Aorta (tissue), 5 donors: Measurements from ENCODE around the gene KNCN. TPM values are rescaled to one million over a fixed set of nuclear protein-coding genes. Genes with fewer than 3 reads are reported as not detected.

ENCODE experiments used
- ATAC-seq: fragments of 200-7000 bp; cut with Tn5 transposase; one replicate; pipeline ENCODE4 v1.9.1; 2022; ENCODE audit warnings: moderate library complexity; ENCODE audit not compliant: low FRiP score
- DNase-seq, 2 donors: peaks; one replicate each; pipeline ENCODE4 v3.0.0-alpha.2; 2020
- H3K27ac ChIP-seq, 2 donors: one replicate each; pipeline ENCODE4 v1.5.1; 2013; ENCODE audit warnings: low read length in 2 of 2, mild to moderate bottlenecking in 2 of 2, moderate library complexity in 2 of 2, control low read depth in 1 of 2, inconsistent platforms in 1 of 2, low read depth in 1 of 2
- H3K27me3 ChIP-seq, 2 donors: one replicate each; pipeline ENCODE4 v1.6.1; 2013; ENCODE audit warnings: control low read depth in 1 of 2, low read length in 1 of 2, mild to moderate bottlenecking in 1 of 2, moderate library complexity in 1 of 2; ENCODE audit not compliant: insufficient read depth in 2 of 2, control insufficient read depth in 1 of 2
- H3K36me3 ChIP-seq, 2 donors: one replicate each; pipeline ENCODE4 v1.6.1; 2013; ENCODE audit warnings: control low read depth in 1 of 2, low read length in 1 of 2, mild to moderate bottlenecking in 1 of 2; ENCODE audit not compliant: insufficient read depth in 2 of 2, control insufficient read depth in 1 of 2
- H3K4me1 ChIP-seq, 2 donors: one replicate each; pipeline ENCODE4 v1.6.1; 2013; ENCODE audit warnings: low read length in 2 of 2, control low read depth in 1 of 2, mild to moderate bottlenecking in 1 of 2, moderate library complexity in 1 of 2; ENCODE audit not compliant: insufficient read depth in 2 of 2, control insufficient read depth in 1 of 2
- H3K4me3 ChIP-seq, 2 donors: one replicate each; pipeline ENCODE4 v1.5.1; 2013; ENCODE audit warnings: low read length in 2 of 2, control low read depth in 1 of 2, mild to moderate bottlenecking in 1 of 2
- H3K9me3 ChIP-seq: one replicate; pipeline ENCODE4 v1.6.1; 2013; ENCODE audit warnings: mild to moderate bottlenecking, low read length; ENCODE audit not compliant: control insufficient read depth
- WGBS, 2 donors: extraction: QIAGEN DNeasy Blood & Tissue Kit; methylation state at CpG; one replicate each; pipeline ENCODE4 v1.1.7; 2013; 5-methylcytosine and 5-hydroxymethylcytosine counted together
- intact Hi-C, 2 donors: fragments of 100-400 bp; cut with DNase I; formaldehyde crosslinking; loops; one replicate each; pipeline versions ENCODE4 v1.14.2 to v1.15.0; 2022
- polyA plus RNA-seq, 2 donors: library from polyadenylated mRNA; stranded (reverse); fragments of 200-250 nt; gene quantifications; one replicate each; pipeline ENCODE4 v1.2.3, GENCODE V29; 2013
- total RNA-seq, 2 donors: library from RNA; stranded (reverse); fragmentation: NEBNext Ultra II Directional; extraction: Animal tissue kit (Norgen Biotek cat#: 25700); gene quantifications; one replicate each; pipeline ENCODE4 v1.2.1, GENCODE V29; 2021
- donor health status: healthy with polysubstance abuse.
- donor health status: Bipolar disorder and iron deficiency.
- donor health status: DM: no; HTN: no; CAD: no.
- donor health status: DM: no; HTN: no; CAD: no.
- donor health status: DM: yes; HTN: yes; CAD: no.

Gene KNCN
- total and polyA plus RNA-seq, 4 donors, result 0.15 TPM; not detected in 3

- intact Hi-C loops, result no loop called here
- WGBS, 2 donors, result 77 to 79% methylated on average over 20 of the region's 20 CpGs
- H3K4me3 ChIP-seq, result no peak overlapping the region
- H3K36me3 ChIP-seq, result peaks cover 0 to 10% of the 10 kb centered on the region in 2 donors
- H3K4me1 ChIP-seq, result no peaks in the 10 kb centered on the region
- ATAC-seq, result no peak
- H3K27me3 ChIP-seq, result no peaks in the 10 kb centered on the region
- no peaks in the 10 kb centered on the region for H3K9me3 ChIP-seq
- peak in 1 of 2 donors; percentile 55 for DNase-seq
- H3K27ac ChIP-seq, result no peak overlapping the region
Observed at GRCh38 chr1:46558141-46558963, 6.9 kb upstream of the KNCN start.

DNA sequence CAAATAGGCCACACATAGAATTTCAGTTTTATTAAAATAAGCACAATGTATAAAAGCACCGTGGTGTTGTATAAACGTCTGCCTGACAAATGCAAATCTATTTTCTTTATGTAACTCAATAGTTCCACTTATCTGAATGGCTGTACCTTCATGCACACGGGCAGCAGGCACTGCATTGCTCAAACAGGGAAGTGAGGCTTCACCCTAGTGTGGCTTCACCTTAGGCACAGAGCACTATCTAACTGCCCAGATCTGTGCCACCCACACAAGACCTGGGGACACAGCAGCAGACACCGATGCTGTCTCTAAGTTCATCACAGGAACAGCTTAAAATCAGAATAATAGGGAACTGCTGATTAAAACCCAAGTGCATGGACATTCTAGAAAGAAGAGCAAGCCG, 6.0 kb upstream of the KNCN start:
- DNase-seq (peak in 1 of 2 donors; percentile 17), ATAC-seq (no peak)
- H3K4me1 ChIP-seq, result no peaks in the 10 kb centered on the region
- H3K36me3 ChIP-seq, result peaks cover 0 to 10% of the 10 kb centered on the region in 2 donors
- no peak overlapping the region for H3K27ac ChIP-seq
- WGBS, 2 donors, result 61 to 63% methylated on average over 5 of the region's 5 CpGs
- H3K4me3 ChIP-seq, result no peak overlapping the region
- no peaks in the 10 kb centered on the region for H3K9me3 ChIP-seq
- no peaks in the 10 kb centered on the region for H3K27me3 ChIP-seq
- intact Hi-C loops, result no loop called here

DNA sequence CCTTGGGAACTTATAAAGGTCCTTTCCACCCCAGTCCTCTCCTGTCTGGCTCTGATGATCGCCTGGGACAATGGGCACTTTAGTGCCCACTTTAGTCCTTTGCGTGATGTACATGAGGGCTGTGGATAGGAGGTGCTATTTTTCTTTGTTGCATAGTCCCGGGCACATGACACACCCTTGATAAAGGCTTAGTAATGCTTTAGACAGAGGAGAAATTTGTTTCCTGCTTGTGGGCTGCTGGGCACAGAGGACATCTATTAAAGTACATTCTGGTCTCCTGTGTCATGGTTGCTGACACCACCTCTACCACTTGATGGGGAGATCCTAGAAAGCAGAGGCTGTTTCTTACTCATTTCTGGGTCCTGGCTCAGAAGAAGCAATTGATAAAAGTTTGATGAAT, 5.4 kb upstream of the KNCN start:
- H3K4me1 ChIP-seq, result no peaks in the 10 kb centered on the region
- H3K36me3 ChIP-seq, result peaks cover 0 to 9% of the 10 kb centered on the region in 2 donors
- H3K4me3 ChIP-seq, result no peak overlapping the region
- DNase-seq, result no peak
- intact Hi-C loops, result no loop called here
- no peaks in the 10 kb centered on the region for H3K27me3 ChIP-seq
- ATAC-seq, result no peak
- WGBS, 2 donors, result 59 to 67% methylated on average over 3 of the region's 3 CpGs
- H3K27ac ChIP-seq, result no peak overlapping the region
- H3K9me3 ChIP-seq, result no peaks in the 10 kb centered on the region

DNA sequence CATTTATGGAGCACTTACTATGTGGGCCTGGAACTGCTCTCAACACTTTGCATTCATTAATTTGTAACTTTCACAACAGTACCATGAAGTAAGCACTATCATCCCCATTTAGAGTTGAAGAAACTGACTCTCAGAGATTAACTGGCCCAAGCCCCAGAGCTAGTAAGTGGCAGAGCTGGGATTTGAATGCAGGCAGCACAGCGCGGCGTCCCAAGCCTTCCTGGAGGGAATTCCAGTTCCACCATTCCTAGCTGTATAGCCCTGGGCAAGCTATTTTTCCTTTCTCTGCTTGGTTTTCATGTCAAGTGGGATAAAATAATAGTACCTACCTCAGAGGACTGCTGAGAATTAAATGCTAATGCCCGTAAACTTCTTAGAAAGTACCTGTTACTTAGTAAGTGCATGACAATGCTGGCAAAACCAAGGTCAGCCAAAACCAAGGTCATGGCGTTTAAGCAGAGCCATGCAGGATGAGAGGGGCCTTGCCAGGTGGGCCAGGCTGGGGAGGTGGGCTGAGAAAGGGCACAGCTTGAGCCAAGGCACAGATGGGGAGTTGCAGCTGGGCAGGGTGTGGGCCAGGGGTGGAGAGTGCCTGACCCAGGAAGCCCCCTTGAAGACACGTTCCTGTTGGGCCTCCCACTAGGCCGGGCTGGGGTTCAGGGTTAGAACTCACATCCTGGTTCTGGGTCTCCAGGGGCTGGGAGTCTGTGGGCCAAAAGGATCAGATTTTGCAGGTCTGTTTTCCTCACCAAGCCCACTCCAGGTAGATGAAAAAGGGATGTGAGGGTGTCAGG, 4.6 kb upstream of the KNCN start:
- DNase-seq (peak in 1 of 2 donors; percentile 64), ATAC-seq (no peak)
- Histone ChIP-seq H3K4me3 (no peak overlapping the region), H3K27me3 (no peaks in the 10 kb centered on the region), H3K4me1 (no peaks in the 10 kb centered on the region), H3K36me3 (peaks cover 0 to 4% of the 10 kb centered on the region in 2 donors), H3K9me3 (no peaks in the 10 kb centered on the region), H3K27ac (no peak overlapping the region)
- WGBS, 2 donors, result 80 to 84% methylated on average over 7 of the region's 7 CpGs
- intact Hi-C loops, result no loop called here

DNA sequence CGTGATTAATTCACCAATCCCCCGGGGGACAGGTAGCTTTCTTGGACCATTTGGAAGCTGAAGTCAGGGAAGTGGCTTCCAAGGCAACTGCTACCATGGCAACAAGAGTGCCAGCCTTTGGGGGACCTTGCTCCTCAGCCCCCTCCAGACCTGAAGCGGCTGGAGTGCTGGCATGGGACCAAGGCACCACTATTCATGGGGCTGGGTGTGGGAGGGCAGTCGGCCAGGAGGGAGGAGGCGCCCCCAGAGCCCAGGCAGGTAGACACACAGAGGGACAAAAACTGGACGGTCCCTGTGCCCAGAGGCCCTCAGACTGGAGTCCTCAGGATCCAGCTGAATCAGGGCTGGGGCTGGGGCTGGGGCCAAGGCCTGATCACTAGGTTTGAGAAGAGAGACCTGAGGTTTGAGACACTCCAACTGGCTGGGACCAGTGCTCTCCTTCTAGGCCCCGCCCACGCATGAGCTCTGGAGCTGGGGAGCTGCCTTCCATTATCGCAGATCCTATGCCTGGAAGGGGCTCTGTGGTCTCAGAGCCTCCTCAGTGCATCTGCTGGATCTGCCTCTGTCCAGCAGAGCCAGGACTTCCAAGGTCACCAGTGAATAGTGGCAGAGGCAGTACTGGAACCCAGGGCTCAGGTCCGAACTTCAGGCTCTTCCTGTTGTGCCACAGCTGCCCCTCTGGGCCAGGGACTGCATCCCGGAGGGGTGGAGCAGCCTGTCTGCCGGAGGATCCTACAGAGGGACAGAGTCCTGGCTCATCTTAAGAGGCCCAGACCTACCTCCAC, 3.3 kb upstream of the KNCN start:
- Histone ChIP-seq H3K27ac (no peak overlapping the region), H3K4me3 (no peak overlapping the region), H3K4me1 (no peaks in the 10 kb centered on the region), H3K36me3 (peaks cover 0 to 2% of the 10 kb centered on the region in 2 donors), H3K9me3 (no peaks in the 10 kb centered on the region), H3K27me3 (no peaks in the 10 kb centered on the region)
- DNase-seq (peak in 1 of 2 donors; percentile 72), ATAC-seq (no peak)
- 74 to 80% methylated on average over 12 of the region's 12 CpGs for WGBS, 2 donors
- intact Hi-C loops, result no loop called here

DNA sequence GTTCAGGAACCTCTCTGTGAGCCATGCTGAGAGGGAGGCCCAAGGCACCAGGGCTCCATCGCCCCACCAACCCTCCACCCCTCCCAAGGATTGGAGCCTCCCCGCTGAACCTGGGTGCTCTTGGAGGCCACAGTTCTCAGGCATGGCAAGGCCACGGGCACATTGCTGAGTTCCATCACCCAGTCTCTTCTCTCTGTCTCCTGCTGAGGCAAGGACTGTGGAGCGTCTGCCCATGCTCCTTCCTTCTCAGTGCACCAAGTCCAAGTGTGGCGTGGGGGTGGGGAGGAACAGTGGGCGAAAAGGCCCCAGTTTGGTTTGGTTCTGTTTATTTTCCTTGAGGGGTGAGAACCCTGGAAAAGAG, 2.8 kb upstream of the KNCN start:
- Histone ChIP-seq H3K27me3 (no peaks in the 10 kb centered on the region), H3K9me3 (no peaks in the 10 kb centered on the region), H3K4me1 (no peaks in the 10 kb centered on the region), H3K27ac (no peak overlapping the region), H3K36me3 (peaks cover 0 to 2% of the 10 kb centered on the region in 2 donors), H3K4me3 (no peak overlapping the region)
- WGBS, 2 donors, result 74 to 82% methylated on average over 6 of the region's 6 CpGs
- ATAC-seq, result no peak
- peak in 1 of 2 donors; percentile 31 for DNase-seq
- intact Hi-C loops, result no loop called here

GRCh38 chr1:46553506-46553905, 2.1 kb upstream of the KNCN start:
- 91 to 93% methylated on average over 3 of the region's 3 CpGs for WGBS, 2 donors
- Histone ChIP-seq H3K27ac (no peak overlapping the region), H3K27me3 (no peaks in the 10 kb centered on the region), H3K4me3 (no peak overlapping the region), H3K4me1 (no peaks in the 10 kb centered on the region), H3K9me3 (no peaks in the 10 kb centered on the region), H3K36me3 (peaks cover 0 to under 1% of the 10 kb centered on the region in 2 donors)
- ATAC-seq, result no peak
- intact Hi-C loops, result no loop called here
- peak in 1 of 2 donors; percentile 16 for DNase-seq

GRCh38 chr1:46552357-46553237, 1.1 kb upstream of the KNCN start:
- no peak overlapping the region for H3K27ac ChIP-seq
- intact Hi-C loops, result no loop called here
- no peak overlapping the region for H3K4me3 ChIP-seq
- H3K27me3 ChIP-seq, result no peaks in the 10 kb centered on the region
- H3K9me3 ChIP-seq, result no peaks in the 10 kb centered on the region
- 92 to 94% methylated on average over 10 of the region's 10 CpGs for WGBS, 2 donors
- no peaks in the 10 kb centered on the region for H3K4me1 ChIP-seq
- DNase-seq (peak in 1 of 2 donors; percentile 64), ATAC-seq (no peak)
- H3K36me3 ChIP-seq, result no peaks in the 10 kb centered on the region
